NCI-H446 (cell line): ENCODE data around the gene PTPN2.
"Not testable (repeated sequence)": the region's sequence is repeated elsewhere in the genome, so short reads cannot be mapped to it uniquely, and the experiment has no call there.

Source experiments
- DNase-seq, 2 experiments: peaks; one replicate each; lab custom pipeline; 2025; lab: John Stamatoyannopoulos, UW

PTPN2 gene

GRCh38 chr18:12891561-12891960 is 7.5 kb upstream of the PTPN2 start:
- no peak for DNase-seq

- DNase-seq, result no peak
Observed at GRCh38 chr18:12890964-12891363, 6.9 kb upstream of the PTPN2 start.

- peak in 1 of 2 experiments; percentile 20 for DNase-seq
Observed at GRCh38 chr18:12886498-12887126, 2.6 kb upstream of the PTPN2 start.

- DNase-seq, result no peak
Observed at GRCh38 chr18:12885500-12885899, 1.5 kb upstream of the PTPN2 start.

- no peak for DNase-seq
Observed at GRCh38 chr18:12884406-12885323, 628 bp upstream of the PTPN2 start.

- no peak for DNase-seq
Observed at GRCh38 chr18:12883372-12883683, 709 bp downstream of the PTPN2 start.

GRCh38 chr18:12882453-12883371 is 1.3 kb downstream of the PTPN2 start:
- DNase-seq, result no peak

- no peak for DNase-seq
Observed at GRCh38 chr18:12880541-12880910, 3.5 kb downstream of the PTPN2 start.

GRCh38 chr18:12879840-12880540 is 4.0 kb downstream of the PTPN2 start:
- DNase-seq, result no peak

- not testable (repeated sequence) for DNase-seq
Observed at GRCh38 chr18:12874992-12875391, 9.0 kb downstream of the PTPN2 start.

- not testable (repeated sequence) for DNase-seq
Observed at GRCh38 chr18:12873961-12874567, 10.0 kb downstream of the PTPN2 start.

GRCh38 chr18:12872408-12872807 is 11.6 kb downstream of the PTPN2 start:
- no peak for DNase-seq

- DNase-seq, result no peak
Observed at GRCh38 chr18:12868576-12868975, 15.5 kb downstream of the PTPN2 start.

GRCh38 chr18:12867441-12868123 is 16.5 kb downstream of the PTPN2 start:
- no peak for DNase-seq

- no peak for DNase-seq
Observed at GRCh38 chr18:12863687-12864216, 20.3 kb downstream of the PTPN2 start.

- DNase-seq, result no peak
Observed at GRCh38 chr18:12862874-12863482, 21.1 kb downstream of the PTPN2 start.

- DNase-seq, result no peak
Observed at GRCh38 chr18:12862467-12862866, 21.6 kb downstream of the PTPN2 start.

- no peak for DNase-seq
Observed at GRCh38 chr18:12861637-12862036, 22.4 kb downstream of the PTPN2 start.

GRCh38 chr18:12860530-12860929 is 23.5 kb downstream of the PTPN2 start:
- no peak for DNase-seq

- no peak for DNase-seq
Observed at GRCh38 chr18:12858991-12859390, 25.0 kb downstream of the PTPN2 start.
